RWPE2 (cell line): Measurements from ENCODE around the gene BFSP1.

Experiments
- ATAC-seq: fragments of 200-7000 bp; cut with Tn5 transposase; 3 replicates; pipeline ENCODE4 v1.9.1; 2021; ENCODE audit warnings: low read depth
- DNase-seq: peaks from one replicate; pipeline ENCODE4 v3.0.0-alpha.2; 2020; ENCODE audit warnings: low spot score
- H3K27ac ChIP-seq: fragments of 450-650 bp; 2 replicates; pipeline ENCODE4 v1.5.1; 2017; ENCODE audit warnings: mild to moderate bottlenecking; ENCODE audit not compliant: poor library complexity, severe bottlenecking
- H3K27me3 ChIP-seq: fragments of 250-450 bp; sonication (Bioruptor Pico); 2 replicates; pipeline ENCODE4 v1.5.1; 2021; ENCODE audit warnings: mild to moderate bottlenecking, moderate library complexity; ENCODE audit not compliant: insufficient read depth, poor library complexity, severe bottlenecking
- H3K36me3 ChIP-seq: fragments of 250-450 bp; sonication (Bioruptor Pico); 2 replicates; pipeline ENCODE4 v1.5.1; 2020; ENCODE audit warnings: low read depth, mild to moderate bottlenecking, moderate library complexity
- H3K4me1 ChIP-seq: fragments of 250-450 bp; sonication (Bioruptor Pico); 2 replicates; pipeline ENCODE4 v1.5.1; 2021; ENCODE audit warnings: mild to moderate bottlenecking, moderate library complexity; ENCODE audit not compliant: insufficient read depth, poor library complexity, severe bottlenecking
- H3K4me3 ChIP-seq: fragments of 250-450 bp; sonication (Bioruptor Pico); 2 replicates; pipeline ENCODE4 v1.5.1; 2021; ENCODE audit warnings: mild to moderate bottlenecking, moderate library complexity; ENCODE audit not compliant: severe bottlenecking
- H3K9me3 ChIP-seq: fragments of 250-450 bp; sonication (Bioruptor Pico); 2 replicates; pipeline ENCODE4 v1.5.1; 2021; ENCODE audit warnings: mild to moderate bottlenecking, moderate library complexity; ENCODE audit not compliant: severe bottlenecking
- CTCF ChIP-seq: fragments of 450-650 bp; IDR thresholded peaks from one replicate; pipeline ENCODE4 v1.5.1; 2017; ENCODE audit warnings: mild to moderate bottlenecking, moderate library complexity; ENCODE audit not compliant: poor library complexity, severe bottlenecking

Gene BFSP1

GRCh38 chr20:17491488-17491887 lies 39.7 kb downstream of the BFSP1 start:
- ATAC-seq: no peak
- Histone ChIP-seq H3K4me1 (no peaks in the 10 kb centered on the region), H3K27ac (no peak overlapping the region), H3K9me3 (no peaks in the 10 kb centered on the region), H3K27me3 (no peaks in the 10 kb centered on the region), H3K36me3 (no peaks in the 10 kb centered on the region), H3K4me3 (no peak overlapping the region)
- TF ChIP-seq CTCF: no peak
- DNase-seq: no peak

DNA sequence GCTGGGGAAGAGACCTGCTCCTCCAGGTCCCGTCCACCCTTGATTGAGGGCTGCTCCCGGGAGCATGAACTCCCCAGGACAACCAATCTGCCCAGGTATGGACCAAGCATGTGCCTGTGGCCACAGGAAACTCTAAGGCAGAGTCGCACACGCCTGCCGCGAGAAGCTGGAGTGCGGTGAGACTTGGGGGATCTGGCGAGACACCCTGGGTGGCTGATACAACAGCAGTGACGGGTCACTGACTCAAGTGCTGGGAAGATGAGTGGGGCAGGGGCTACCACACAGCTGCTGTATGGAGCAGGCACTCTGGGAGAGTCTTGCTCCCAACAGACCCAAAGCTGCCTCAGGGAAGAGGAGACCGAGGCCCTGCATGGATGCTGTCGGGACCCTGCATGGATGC lies 40.1 kb downstream of the BFSP1 start:
- DNase-seq (no peak), ATAC-seq (no peak; the same call in 2 of the 3 replicates)
- TF ChIP-seq CTCF: no peak
- Histone ChIP-seq H3K4me1 (no peaks in the 10 kb centered on the region), H3K9me3 (no peaks in the 10 kb centered on the region), H3K27ac (no peak overlapping the region), H3K36me3 (no peaks in the 10 kb centered on the region), H3K27me3 (no peaks in the 10 kb centered on the region), H3K4me3 (no peak overlapping the region)

DNA sequence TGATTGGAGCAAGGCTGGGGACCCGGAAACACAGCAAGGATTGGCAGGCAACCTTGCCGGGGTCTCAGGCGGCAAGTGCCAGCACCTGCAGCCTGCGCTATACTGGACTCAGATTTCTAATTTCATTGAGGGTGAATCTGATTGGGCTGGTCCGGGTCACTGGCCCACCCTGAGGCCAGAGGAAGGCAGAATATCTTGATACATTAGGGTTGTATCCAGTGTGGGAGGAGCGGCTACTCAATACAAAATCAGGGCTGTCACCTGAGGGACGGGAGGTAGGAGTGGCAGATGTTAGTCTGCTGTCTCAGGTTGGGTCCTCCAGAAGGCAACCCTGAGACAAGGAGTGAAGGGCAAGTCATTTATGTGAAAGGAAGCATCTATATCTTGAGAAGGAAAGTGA lies 40.7 kb downstream of the BFSP1 start:
- Histone ChIP-seq H3K4me3 (no peak overlapping the region), H3K27ac (no peak overlapping the region), H3K27me3 (no peaks in the 10 kb centered on the region), H3K4me1 (no peaks in the 10 kb centered on the region), H3K36me3 (no peaks in the 10 kb centered on the region), H3K9me3 (no peaks in the 10 kb centered on the region)
- DNase-seq (no peak), ATAC-seq (no peak)
- no peak for TF ChIP-seq CTCF

DNA sequence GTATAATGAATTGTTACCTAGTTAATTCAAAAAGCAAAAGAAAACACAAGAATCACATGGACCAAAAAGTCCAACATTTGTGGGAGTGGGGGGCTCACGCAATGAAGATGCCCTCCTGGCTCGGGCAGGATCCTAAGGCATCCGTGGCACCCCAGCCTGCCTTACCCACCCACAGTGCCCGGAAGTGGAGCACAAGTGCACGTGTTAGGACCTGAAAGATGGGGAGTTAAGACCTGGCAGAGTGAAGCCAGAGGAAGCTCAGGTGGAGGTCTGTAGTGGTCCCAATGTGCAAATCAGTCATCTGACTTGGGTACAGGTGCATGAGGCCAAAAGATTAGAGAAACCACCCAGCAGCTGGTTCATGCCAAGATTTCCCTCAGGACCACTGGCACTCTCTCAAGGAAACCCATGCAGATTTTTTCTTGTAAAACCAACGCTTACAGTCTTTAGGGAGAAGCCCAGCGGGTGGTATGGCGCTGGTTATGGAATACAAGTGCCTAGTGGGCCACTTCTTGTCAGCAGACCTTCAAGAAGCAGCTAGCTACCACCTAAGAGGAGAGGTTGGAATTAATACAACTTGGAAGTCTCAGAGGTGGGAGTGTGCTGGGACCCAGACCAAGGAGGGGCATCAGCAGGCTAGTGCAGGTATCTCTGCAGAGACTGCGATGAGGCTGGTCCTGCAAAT lies 42.1 kb downstream of the BFSP1 start:
- H3K27ac ChIP-seq: no peak overlapping the region
- ATAC-seq (no peak), DNase-seq (no peak)
- no peaks in the 10 kb centered on the region for H3K27me3 ChIP-seq
- no peaks in the 10 kb centered on the region for H3K36me3 ChIP-seq
- TF ChIP-seq CTCF: no peak
- H3K9me3 ChIP-seq: no peaks in the 10 kb centered on the region
- no peak overlapping the region for H3K4me3 ChIP-seq
- no peaks in the 10 kb centered on the region for H3K4me1 ChIP-seq

GRCh38 chr20:17485017-17485416 lies 46.2 kb downstream of the BFSP1 start:
- no peaks in the 10 kb centered on the region for H3K36me3 ChIP-seq
- no peaks in the 10 kb centered on the region for H3K27me3 ChIP-seq
- DNase-seq: no peak
- no peaks in the 10 kb centered on the region for H3K9me3 ChIP-seq
- H3K27ac ChIP-seq: no peak overlapping the region
- ATAC-seq: peak; percentile 48; the same call in 1 of the 3 replicates
- no peaks in the 10 kb centered on the region for H3K4me1 ChIP-seq
- no peak for TF ChIP-seq CTCF
- H3K4me3 ChIP-seq: no peak overlapping the region
